ENCODE results near the gene PREX1.

GRCh38 chr20:48714764-48715163 lies 113.0 kb downstream of the PREX1 start:
- TF ChIP-seq, protein P1, sequence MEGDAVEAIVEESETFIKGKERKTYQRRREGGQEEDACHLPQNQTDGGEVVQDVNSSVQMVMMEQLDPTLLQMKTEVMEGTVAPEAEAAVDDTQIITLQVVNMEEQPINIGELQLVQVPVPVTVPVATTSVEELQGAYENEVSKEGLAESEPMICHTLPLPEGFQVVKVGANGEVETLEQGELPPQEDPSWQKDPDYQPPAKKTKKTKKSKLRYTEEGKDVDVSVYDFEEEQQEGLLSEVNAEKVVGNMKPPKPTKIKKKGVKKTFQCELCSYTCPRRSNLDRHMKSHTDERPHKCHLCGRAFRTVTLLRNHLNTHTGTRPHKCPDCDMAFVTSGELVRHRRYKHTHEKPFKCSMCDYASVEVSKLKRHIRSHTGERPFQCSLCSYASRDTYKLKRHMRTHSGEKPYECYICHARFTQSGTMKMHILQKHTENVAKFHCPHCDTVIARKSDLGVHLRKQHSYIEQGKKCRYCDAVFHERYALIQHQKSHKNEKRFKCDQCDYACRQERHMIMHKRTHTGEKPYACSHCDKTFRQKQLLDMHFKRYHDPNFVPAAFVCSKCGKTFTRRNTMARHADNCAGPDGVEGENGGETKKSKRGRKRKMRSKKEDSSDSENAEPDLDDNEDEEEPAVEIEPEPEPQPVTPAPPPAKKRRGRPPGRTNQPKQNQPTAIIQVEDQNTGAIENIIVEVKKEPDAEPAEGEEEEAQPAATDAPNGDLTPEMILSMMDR (optimal IDR thresholded peaks at IDR 0.05 in 1 of 3, IDR thresholded peaks at IDR 0.05 in 1 of 3, conservative IDR thresholded peaks at IDR 0.05 in 1 of 3; ENCODE audit: extremely low read depth in 1 of 3, insufficient read depth in 2 of 3, low read length in 3 of 3): no peak
- no peak for TF ChIP-seq EZH2 (IDR thresholded peaks at IDR 0.05; ENCODE audit: low read length)
